ENCODE data around the gene TAX1BP1. TPM values are rescaled to one million over a fixed set of nuclear protein-coding genes. Genes with fewer than 3 reads are reported as not detected.

The TAX1BP1 gene
- total RNA-seq, 1 experiment from 2014 or later = 58.5 TPM

DNA sequence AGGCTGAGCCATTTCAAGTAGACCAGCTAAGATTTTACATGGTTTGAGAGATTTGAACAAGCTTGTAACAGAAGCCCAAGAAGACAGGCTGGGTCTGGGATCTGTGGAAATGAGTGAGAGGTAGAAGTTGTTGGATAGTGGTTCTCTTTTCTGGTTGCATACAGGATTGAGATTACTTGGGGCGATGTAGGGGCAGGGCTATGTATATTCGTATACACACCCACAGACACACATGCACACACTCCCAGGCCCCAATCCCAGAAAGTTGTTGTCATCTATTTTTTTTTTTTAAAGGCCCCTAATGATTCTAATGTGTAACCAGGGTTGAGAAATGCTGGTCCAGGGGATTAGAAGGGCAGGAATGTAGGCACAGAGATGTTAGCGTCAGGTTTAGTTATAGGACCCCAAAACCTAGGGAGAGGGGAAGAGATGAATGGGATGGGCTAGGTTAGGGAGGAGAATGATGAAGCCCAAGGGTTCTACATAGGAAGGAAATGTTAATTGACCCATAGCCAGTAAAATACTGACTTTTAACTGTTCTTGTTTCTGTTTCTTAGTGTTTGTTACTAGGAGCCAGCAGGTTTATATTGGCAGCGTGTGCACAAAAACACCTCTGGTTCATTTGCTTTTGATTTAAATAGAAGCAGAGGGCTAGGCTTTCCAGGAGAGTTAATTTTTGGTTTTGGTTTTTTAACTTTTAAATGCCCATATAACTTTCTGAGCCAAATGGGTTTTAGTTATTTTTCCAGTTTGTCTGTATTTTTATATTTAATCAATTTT is 7.8 kb downstream of the TAX1BP1 start:
- Histone ChIP-seq H3F3A (ENCODE audit: low read length, unreplicated experiment) (no peaks in the 10 kb centered on the region), H3K27me3 (ENCODE audit: low read length) (no peaks in the 10 kb centered on the region), H3K4me2 (ENCODE audit: low read length) (no peak overlapping the region), H3K79me2 (ENCODE audit: low read length) (peaks cover 73% of the 10 kb centered on the region), H3K4me1 (ENCODE audit: insufficient read depth, low read length) (peaks cover 32% of the 10 kb centered on the region), H3K27ac (ENCODE audit: low read length) (no peak overlapping the region), H3K4me3 (ENCODE audit: low read length) (no peak overlapping the region), H3K36me3 (ENCODE audit: low read depth, low read length) (peaks cover 37% of the 10 kb centered on the region), H3K9me2 (replicated peaks; ENCODE audit: low read length) (no peaks in the 10 kb centered on the region), H4K20me1 (ENCODE audit: low read length) (peaks cover 14% of the 10 kb centered on the region), H2AFZ (ENCODE audit: low read length) (no peak overlapping the region), H3K9me3 (ENCODE audit: low read length) (no peaks in the 10 kb centered on the region), H3K9ac (ENCODE audit: low read length) (no peak overlapping the region)
- BruUV-seq (replicated peaks) = no TSS peak
- ChIA-PET POLR2A (ENCODE audit: unreplicated experiment) (no interaction called here), CTCF (no interaction called here)
- ATAC-seq (no peak), DNase-seq (no peak)
- TF ChIP-seq, protein P1, sequence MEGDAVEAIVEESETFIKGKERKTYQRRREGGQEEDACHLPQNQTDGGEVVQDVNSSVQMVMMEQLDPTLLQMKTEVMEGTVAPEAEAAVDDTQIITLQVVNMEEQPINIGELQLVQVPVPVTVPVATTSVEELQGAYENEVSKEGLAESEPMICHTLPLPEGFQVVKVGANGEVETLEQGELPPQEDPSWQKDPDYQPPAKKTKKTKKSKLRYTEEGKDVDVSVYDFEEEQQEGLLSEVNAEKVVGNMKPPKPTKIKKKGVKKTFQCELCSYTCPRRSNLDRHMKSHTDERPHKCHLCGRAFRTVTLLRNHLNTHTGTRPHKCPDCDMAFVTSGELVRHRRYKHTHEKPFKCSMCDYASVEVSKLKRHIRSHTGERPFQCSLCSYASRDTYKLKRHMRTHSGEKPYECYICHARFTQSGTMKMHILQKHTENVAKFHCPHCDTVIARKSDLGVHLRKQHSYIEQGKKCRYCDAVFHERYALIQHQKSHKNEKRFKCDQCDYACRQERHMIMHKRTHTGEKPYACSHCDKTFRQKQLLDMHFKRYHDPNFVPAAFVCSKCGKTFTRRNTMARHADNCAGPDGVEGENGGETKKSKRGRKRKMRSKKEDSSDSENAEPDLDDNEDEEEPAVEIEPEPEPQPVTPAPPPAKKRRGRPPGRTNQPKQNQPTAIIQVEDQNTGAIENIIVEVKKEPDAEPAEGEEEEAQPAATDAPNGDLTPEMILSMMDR (conservative IDR thresholded peaks at IDR 0.05; ENCODE audit: low read depth, low read length) = no peak
- TF ChIP-seq EZH2phosphoT487 (IDR thresholded peaks at IDR 0.05; ENCODE audit: borderline replicate concordance, low read length) (no peak), EZH2 (IDR thresholded peaks at IDR 0.05; ENCODE audit: low read length, unreplicated experiment) (no peak)
- intact Hi-C loops (cut with micrococcal nuclease) = loop anchor here (5.0 to 10.0 kb wide), 2 partner anchors 143 to 275 kb away; no protein-coding TSS in a partner anchor

DNA sequence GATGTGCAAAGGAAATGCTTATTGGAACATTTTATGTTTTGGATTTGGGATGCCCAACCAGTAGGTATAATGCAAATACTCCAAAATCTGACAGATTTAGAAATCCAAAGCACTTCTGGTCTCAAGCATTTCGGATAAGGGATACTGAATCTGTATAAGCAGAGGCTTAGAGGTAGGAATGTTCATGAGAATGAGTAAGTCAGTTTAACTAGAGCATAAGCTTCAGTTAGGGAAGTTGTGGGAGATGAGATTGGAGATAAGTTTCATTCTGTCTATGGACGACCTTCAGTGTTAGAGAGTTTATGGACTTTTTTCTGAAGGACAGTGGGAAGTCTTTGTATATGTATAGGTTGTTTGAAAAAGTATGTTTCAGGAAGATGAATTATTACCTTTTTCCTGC is 10.4 kb downstream of the TAX1BP1 start:
- Histone ChIP-seq H2AFZ (ENCODE audit: low read length) (no peak overlapping the region), H3K27ac (ENCODE audit: low read length) (no peak overlapping the region), H3K4me2 (ENCODE audit: low read length) (no peak overlapping the region), H3K79me2 (ENCODE audit: low read length) (peaks cover 57% of the 10 kb centered on the region), H3K9me3 (ENCODE audit: low read length) (no peaks in the 10 kb centered on the region), H3K9ac (ENCODE audit: low read length) (no peak overlapping the region), H4K20me1 (ENCODE audit: low read length) (peaks cover 14% of the 10 kb centered on the region), H3K36me3 (ENCODE audit: low read depth, low read length) (peaks cover 37% of the 10 kb centered on the region), H3K4me3 (ENCODE audit: low read length) (no peak overlapping the region), H3F3A (ENCODE audit: low read length, unreplicated experiment) (no peaks in the 10 kb centered on the region), H3K9me2 (replicated peaks; ENCODE audit: low read length) (no peaks in the 10 kb centered on the region), H3K4me1 (ENCODE audit: insufficient read depth, low read length) (peaks cover 15% of the 10 kb centered on the region), H3K27me3 (ENCODE audit: low read length) (no peaks in the 10 kb centered on the region)
- ChIA-PET CTCF (no interaction called here), POLR2A (ENCODE audit: unreplicated experiment) (no interaction called here)
- ATAC-seq (peak; percentile 20; the same call in 1 of the 2 replicates), DNase-seq (peak; percentile 17)
- TF ChIP-seq, protein P1 (conservative IDR thresholded peaks at IDR 0.05; ENCODE audit: low read depth, low read length) = no peak
- no peak for TF ChIP-seq EZH2phosphoT487 (IDR thresholded peaks at IDR 0.05; ENCODE audit: borderline replicate concordance, low read length)
- TF ChIP-seq EZH2 (IDR thresholded peaks at IDR 0.05; ENCODE audit: low read length, unreplicated experiment) = no peak
- BruUV-seq (replicated peaks) = no TSS peak
- intact Hi-C loops (cut with micrococcal nuclease) = no loop called here

All from PC-3 (cell line).